Nephron (organoid): ENCODE measurements around the gene ENPP4.

Source experiments
- H3K27ac Mint-ChIP-seq, 3 experiments: 2 replicates each; pipeline ENCODE4 v1.8.0; 2020; ENCODE audit warnings: mixed read lengths in 3 of 3, mild to moderate bottlenecking in 2 of 3, moderate library complexity in 1 of 3
- H3K27me3 Mint-ChIP-seq: 2 replicates; pipeline ENCODE4 v1.8.0; 2021; ENCODE audit warnings: low read depth, mild to moderate bottlenecking, moderate library complexity, mixed read lengths
- H3K36me3 Mint-ChIP-seq: 2 replicates; pipeline ENCODE4 v1.8.0; 2020; ENCODE audit warnings: low read depth, mixed read lengths
- H3K4me1 Mint-ChIP-seq: 2 replicates; pipeline ENCODE4 v1.8.0; 2020; ENCODE audit warnings: mixed read lengths
- H3K4me3 Mint-ChIP-seq, 3 experiments: 2 replicates each; pipeline ENCODE4 v1.8.0; 2020; ENCODE audit warnings: mild to moderate bottlenecking in 3 of 3, mixed read lengths in 3 of 3, moderate library complexity in 2 of 3
- H3K9me3 Mint-ChIP-seq: 2 replicates; pipeline ENCODE4 v1.8.0; 2020; ENCODE audit warnings: mixed read lengths
- TF ChIP-seq, protein P1 (sequence below), 3 experiments: fragments of 200-600 bp; sonication (generic); IDR thresholded peaks; one replicate each; pipeline ENCODE4 v1.5.0; 2021; ENCODE audit warnings: antibody characterized with exemption in 3 of 3; ENCODE audit not compliant: unreplicated experiment in 3 of 3

The ENPP4 gene

DNA sequence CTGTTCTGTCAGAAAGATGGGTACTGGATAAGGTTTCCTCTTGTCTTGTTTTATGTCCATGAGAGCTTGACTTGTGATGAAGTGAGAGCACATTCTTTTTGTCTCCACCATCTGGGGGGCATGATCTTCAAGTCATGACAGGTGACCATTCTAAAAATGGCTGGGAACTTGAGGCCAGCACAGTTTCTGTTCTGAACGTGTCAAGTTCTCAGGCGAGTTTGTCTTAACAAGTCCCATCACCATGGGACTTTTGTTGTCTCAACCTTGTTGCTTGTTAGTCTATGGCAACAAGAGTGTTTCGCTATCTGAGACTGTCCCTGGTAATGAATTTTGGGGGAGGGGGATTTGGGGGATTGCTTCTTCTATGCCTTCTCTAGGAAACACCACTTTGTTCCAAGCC, 25.6 kb upstream of the ENPP4 start:
- peak overlapping the region in 2 of 3 experiments; percentile 19 to 61 for H3K27ac Mint-ChIP-seq
- TF ChIP-seq, protein P1, sequence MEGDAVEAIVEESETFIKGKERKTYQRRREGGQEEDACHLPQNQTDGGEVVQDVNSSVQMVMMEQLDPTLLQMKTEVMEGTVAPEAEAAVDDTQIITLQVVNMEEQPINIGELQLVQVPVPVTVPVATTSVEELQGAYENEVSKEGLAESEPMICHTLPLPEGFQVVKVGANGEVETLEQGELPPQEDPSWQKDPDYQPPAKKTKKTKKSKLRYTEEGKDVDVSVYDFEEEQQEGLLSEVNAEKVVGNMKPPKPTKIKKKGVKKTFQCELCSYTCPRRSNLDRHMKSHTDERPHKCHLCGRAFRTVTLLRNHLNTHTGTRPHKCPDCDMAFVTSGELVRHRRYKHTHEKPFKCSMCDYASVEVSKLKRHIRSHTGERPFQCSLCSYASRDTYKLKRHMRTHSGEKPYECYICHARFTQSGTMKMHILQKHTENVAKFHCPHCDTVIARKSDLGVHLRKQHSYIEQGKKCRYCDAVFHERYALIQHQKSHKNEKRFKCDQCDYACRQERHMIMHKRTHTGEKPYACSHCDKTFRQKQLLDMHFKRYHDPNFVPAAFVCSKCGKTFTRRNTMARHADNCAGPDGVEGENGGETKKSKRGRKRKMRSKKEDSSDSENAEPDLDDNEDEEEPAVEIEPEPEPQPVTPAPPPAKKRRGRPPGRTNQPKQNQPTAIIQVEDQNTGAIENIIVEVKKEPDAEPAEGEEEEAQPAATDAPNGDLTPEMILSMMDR (IDR thresholded peaks at IDR 0.05; ENCODE audit: unreplicated experiment in 3 of 3), result no peak
- H3K4me3 Mint-ChIP-seq, result peak overlapping the region in 1 of 3 experiments; percentile 13
- no peaks in the 10 kb centered on the region for H3K36me3 Mint-ChIP-seq
- H3K9me3 Mint-ChIP-seq, result peaks cover 13% of the 10 kb centered on the region
- H3K4me1 Mint-ChIP-seq, result peaks cover 18% of the 10 kb centered on the region
- no peaks in the 10 kb centered on the region for H3K27me3 Mint-ChIP-seq

DNA sequence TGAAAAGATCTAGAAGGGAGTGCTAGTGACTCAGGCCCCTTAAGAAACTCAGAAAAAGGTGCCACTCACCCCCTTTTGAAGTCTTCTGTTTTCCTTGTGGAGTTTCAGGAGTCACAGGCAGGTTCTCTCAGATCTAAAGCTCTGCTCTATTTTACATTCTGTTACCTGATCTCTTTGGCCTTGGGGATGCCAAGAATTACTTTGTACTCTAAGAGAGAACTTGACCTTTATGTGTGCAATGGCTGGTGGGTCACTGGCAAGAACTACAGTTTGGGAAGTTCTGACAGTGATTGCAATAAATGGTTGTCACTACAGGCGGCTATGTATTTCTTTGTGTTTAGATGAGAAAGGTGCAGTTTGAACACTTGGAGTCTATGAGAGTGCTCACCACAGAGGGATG, 24.2 kb upstream of the ENPP4 start:
- Mint-ChIP-seq H3K27me3 (no peaks in the 10 kb centered on the region), H3K4me1 (peaks cover 18% of the 10 kb centered on the region), H3K4me3 (no peak overlapping the region), H3K27ac (no peak overlapping the region), H3K9me3 (peaks cover 19% of the 10 kb centered on the region), H3K36me3 (no peaks in the 10 kb centered on the region)
- TF ChIP-seq, protein P1 (IDR thresholded peaks at IDR 0.05; ENCODE audit: unreplicated experiment in 3 of 3), result no peak

DNA sequence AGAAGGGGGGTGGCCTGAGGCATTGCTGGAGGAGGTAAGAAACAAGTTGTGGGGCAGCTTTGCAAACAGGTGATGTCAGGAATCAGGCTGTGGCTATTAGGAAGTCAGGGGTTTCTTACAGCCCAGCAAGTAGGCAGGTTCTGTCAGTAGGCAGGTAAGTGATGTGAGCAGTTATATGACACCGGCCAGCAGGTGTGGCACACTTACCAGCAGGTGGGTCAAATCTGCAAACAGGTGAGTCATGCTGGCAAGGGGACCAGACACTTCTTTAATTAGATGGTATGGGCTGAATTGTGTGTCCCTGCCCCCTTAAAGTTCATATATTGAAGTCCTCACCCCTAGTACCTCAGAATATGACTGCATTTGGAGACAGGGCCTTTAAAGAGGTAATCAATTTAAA, 16.4 kb upstream of the ENPP4 start:
- no peaks in the 10 kb centered on the region for H3K36me3 Mint-ChIP-seq
- TF ChIP-seq, protein P1 (IDR thresholded peaks at IDR 0.05; ENCODE audit: unreplicated experiment in 3 of 3), result no peak
- no peak overlapping the region for H3K4me3 Mint-ChIP-seq
- H3K4me1 Mint-ChIP-seq, result no peaks in the 10 kb centered on the region
- H3K27ac Mint-ChIP-seq, result no peak overlapping the region
- H3K27me3 Mint-ChIP-seq, result peaks cover 4% of the 10 kb centered on the region
- H3K9me3 Mint-ChIP-seq, result peaks cover 17% of the 10 kb centered on the region

DNA sequence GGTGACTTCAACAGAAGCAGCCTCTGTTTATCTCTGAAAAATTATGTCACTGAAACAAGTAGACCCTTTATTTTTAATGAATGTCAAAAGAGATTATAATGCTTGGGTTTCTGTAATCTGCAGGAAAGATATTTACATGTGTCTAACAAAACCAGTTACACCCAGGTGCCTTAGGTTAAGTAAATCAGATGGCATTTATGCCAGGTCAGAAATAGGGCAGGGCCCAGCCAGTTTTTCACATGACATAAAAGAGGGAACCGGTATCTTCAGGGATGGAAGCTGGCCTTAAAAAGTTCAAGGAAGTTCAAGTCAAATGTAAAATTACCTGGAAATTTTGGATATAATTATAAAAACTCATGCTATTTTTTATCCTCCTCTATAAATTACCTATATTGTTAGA, 14.2 kb upstream of the ENPP4 start:
- peaks cover 4% of the 10 kb centered on the region for H3K27me3 Mint-ChIP-seq
- no peak overlapping the region for H3K4me3 Mint-ChIP-seq
- H3K4me1 Mint-ChIP-seq, result no peaks in the 10 kb centered on the region

DNA sequence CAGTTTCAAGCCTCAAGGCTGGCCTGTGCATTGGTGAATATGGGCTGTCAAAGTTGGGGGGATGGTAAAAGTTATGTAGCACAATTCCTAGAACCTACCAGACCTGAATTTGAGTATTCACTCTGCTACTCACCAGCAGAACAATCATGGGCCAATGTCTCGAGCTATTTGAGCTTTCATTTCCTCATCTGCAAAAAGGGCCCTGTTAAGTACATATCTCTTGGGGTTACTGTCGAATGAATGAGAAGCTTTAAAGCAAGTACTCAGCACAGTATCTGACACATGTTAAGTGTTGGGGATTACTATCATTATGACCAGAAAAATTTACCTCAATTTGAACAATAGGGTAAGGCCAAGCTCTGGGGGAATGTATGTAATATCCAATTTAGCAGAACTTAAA, 13.5 kb upstream of the ENPP4 start:
- TF ChIP-seq, protein P1 (IDR thresholded peaks at IDR 0.05; ENCODE audit: unreplicated experiment in 3 of 3), result no peak
- no peaks in the 10 kb centered on the region for H3K4me1 Mint-ChIP-seq

More for the DNA sequence above, 14.2 kb upstream of the ENPP4 start:
- H3K9me3 Mint-ChIP-seq, result peaks cover 19% of the 10 kb centered on the region
- no peak overlapping the region for H3K27ac Mint-ChIP-seq
- no peaks in the 10 kb centered on the region for H3K36me3 Mint-ChIP-seq
- TF ChIP-seq, protein P1 (IDR thresholded peaks at IDR 0.05; ENCODE audit: unreplicated experiment in 3 of 3), result no peak

DNA sequence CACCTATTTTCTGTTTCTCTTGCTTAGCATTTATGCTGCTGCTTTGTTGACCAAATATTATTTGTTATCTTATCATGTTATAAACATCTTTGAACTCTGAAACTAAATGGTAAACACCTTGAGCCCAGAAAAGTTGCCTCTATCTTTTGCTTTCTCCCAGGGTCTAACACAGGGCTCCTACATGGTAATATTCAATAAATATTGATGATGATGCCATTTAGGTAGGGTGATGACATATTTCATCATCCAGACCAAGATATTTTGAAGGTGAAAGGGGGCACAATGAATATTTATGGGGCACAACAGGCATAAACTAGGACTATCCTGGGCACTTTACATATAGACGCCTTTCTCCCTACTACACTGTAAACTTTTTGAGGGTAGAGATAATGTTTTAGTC, 11.6 kb upstream of the ENPP4 start:
- Mint-ChIP-seq H3K27me3 (peaks cover 3% of the 10 kb centered on the region), H3K27ac (no peak overlapping the region), H3K9me3 (peaks cover 18% of the 10 kb centered on the region), H3K4me3 (no peak overlapping the region), H3K36me3 (no peaks in the 10 kb centered on the region), H3K4me1 (no peaks in the 10 kb centered on the region)
- TF ChIP-seq, protein P1 (IDR thresholded peaks at IDR 0.05; ENCODE audit: unreplicated experiment in 3 of 3), result no peak

More for the DNA sequence above, 13.5 kb upstream of the ENPP4 start:
- H3K27me3 Mint-ChIP-seq, result peaks cover 4% of the 10 kb centered on the region
- no peak overlapping the region for H3K4me3 Mint-ChIP-seq
- peaks cover 21% of the 10 kb centered on the region for H3K9me3 Mint-ChIP-seq
- H3K36me3 Mint-ChIP-seq, result no peaks in the 10 kb centered on the region
- H3K27ac Mint-ChIP-seq, result no peak overlapping the region
